CD4-positive, CD25-positive, alpha-beta regulatory T cell (primary cell): ENCODE data around the gene UBA6. TPM values are rescaled to one million over a fixed set of nuclear protein-coding genes. Genes with fewer than 3 reads are reported as not detected.

Source experiments
- ATAC-seq, 2 donors: fragments of 150-1000 bp; cut with Tn5 transposase; one replicate each; pipeline ENCODE4 v1.10.0; 2021; ENCODE audit warnings: low read depth in 2 of 2, moderate number of reproducible peaks in 2 of 2, moderate library complexity in 1 of 2
- DNase-seq, 3 donors: peaks; one replicate each; pipeline versions ENCODE4 v3.0.0 to v3.0.0-alpha.2; 2012 to 2022; ENCODE audit warnings: mixed read lengths in 1 of 3
- H3K27ac ChIP-seq: one replicate; pipeline ENCODE4 v1.7.0; 2013; ENCODE audit warnings: mild to moderate bottlenecking, low read length; ENCODE audit not compliant: insufficient read depth, poor library complexity, severe bottlenecking
- H3K27me3 ChIP-seq: one replicate; pipeline ENCODE4 v1.7.0; 2013; ENCODE audit warnings: low read length; ENCODE audit not compliant: control insufficient read depth, insufficient read depth
- H3K36me3 ChIP-seq: one replicate; pipeline ENCODE4 v1.7.0; 2013; ENCODE audit warnings: mild to moderate bottlenecking, low read length, moderate library complexity; ENCODE audit not compliant: control insufficient read depth, insufficient read depth
- H3K4me1 ChIP-seq: 2 replicates; pipeline ENCODE4 v1.7.0; 2013; ENCODE audit warnings: mild to moderate bottlenecking, low read length; ENCODE audit not compliant: insufficient read depth, control insufficient read depth, poor library complexity, severe bottlenecking
- H3K4me3 ChIP-seq: one replicate; pipeline ENCODE4 v1.7.0; 2013; ENCODE audit warnings: low read depth, mild to moderate bottlenecking, low read length, moderate library complexity
- H3K9me3 ChIP-seq, 2 experiments: 1 replicate in 1 of 2; 2 replicates in 1 of 2; pipeline ENCODE4 v1.7.0; 2013; ENCODE audit warnings: low read length in 2 of 2, mild to moderate bottlenecking in 1 of 2, moderate library complexity in 1 of 2; ENCODE audit not compliant: control insufficient read depth in 2 of 2
- H3K27ac Mint-ChIP-seq, 3 donors: one replicate each; pipeline ENCODE4 v1.8.0; 2020 to 2022; ENCODE audit warnings: mild to moderate bottlenecking in 3 of 3, mixed read lengths in 3 of 3, moderate library complexity in 2 of 3
- H3K27me3 Mint-ChIP-seq: one replicate; pipeline ENCODE4 v1.8.0; 2022; ENCODE audit warnings: mild to moderate bottlenecking, mixed read lengths
- H3K36me3 Mint-ChIP-seq: one replicate; pipeline ENCODE4 v1.8.0; 2020; ENCODE audit warnings: mixed read lengths
- H3K4me1 Mint-ChIP-seq, 4 donors: one replicate each; pipeline ENCODE4 v1.8.0; 2020 to 2022; ENCODE audit warnings: mixed read lengths in 4 of 4, mild to moderate bottlenecking in 1 of 4
- H3K4me3 Mint-ChIP-seq, 4 donors: one replicate each; pipeline ENCODE4 v1.8.0; 2020 to 2022; ENCODE audit warnings: mild to moderate bottlenecking in 4 of 4, mixed read lengths in 4 of 4, moderate library complexity in 3 of 4
- H3K9me3 Mint-ChIP-seq, 7 donors: one replicate each; pipeline ENCODE4 v1.8.0; 2020 to 2022; ENCODE audit warnings: mixed read lengths in 7 of 7, mild to moderate bottlenecking in 3 of 7, moderate library complexity in 2 of 7
- polyA plus RNA-seq, 4 donors: library from polyadenylated mRNA; unstranded; fragments of 300-500 nt; fragmentation: Illumina TruSeq; gene quantifications; one replicate each; pipeline ENCODE4 v1.2.3, GENCODE V29; 2021
- total RNA-seq: library from RNA; stranded (reverse); gene quantifications from one replicate; pipeline ENCODE4 v1.2.3, GENCODE V29; 2022

Gene UBA6
- total RNA-seq, result 64.1 TPM
- polyA plus RNA-seq, result 10 to 100 TPM; 21.6 to 32.0 (median 28.7) TPM

- ATAC-seq, result peak; percentile 97
- Histone ChIP-seq H3K4me1 (peaks cover 41% of the 10 kb centered on the region), H3K36me3 (peaks cover 3% of the 10 kb centered on the region), H3K9me3 (peaks cover 0 to 3% of the 10 kb centered on the region in 2 experiments), H3K27ac (peak within 1 kb of the TSS; percentile 82), H3K27me3 (no peaks in the 10 kb centered on the region), H3K4me3 (peak within 1 kb of the TSS; percentile 97)
- H3K4me1 Mint-ChIP-seq, result peaks cover 48 to 75% (median 58%) of the 10 kb centered on the region in 4 donors
- DNase-seq, result peak; percentile 92 to 97 (median 93)
- peak within 1 kb of the TSS; percentile 97 to 98 (median 98) for H3K4me3 Mint-ChIP-seq
- no peaks in the 10 kb centered on the region for H3K27me3 Mint-ChIP-seq
- H3K9me3 Mint-ChIP-seq, result peaks cover 0 to 10% (median 0%) of the 10 kb centered on the region in 7 donors
- peaks cover 25% of the 10 kb centered on the region for H3K36me3 Mint-ChIP-seq
- peak within 1 kb of the TSS; percentile 99 for H3K27ac Mint-ChIP-seq
Measured at GRCh38 chr4:67700738-67701516, at the start of gene UBA6. Gene UBA6 (minus strand): TSS chr4:67701155. CDS start chr4:67701119, 36 bp downstream.

- H3K4me3 Mint-ChIP-seq, result no peak overlapping the region
- no peak overlapping the region for H3K27ac Mint-ChIP-seq
- H3K36me3 Mint-ChIP-seq, result peaks cover 3% of the 10 kb centered on the region
- H3K27me3 ChIP-seq, result no peaks in the 10 kb centered on the region
- no peak for DNase-seq
- H3K27me3 Mint-ChIP-seq, result no peaks in the 10 kb centered on the region
- H3K4me1 Mint-ChIP-seq, result peaks cover 0 to 5% (median 3%) of the 10 kb centered on the region in 4 donors
- H3K36me3 ChIP-seq, result no peaks in the 10 kb centered on the region
- ATAC-seq, result no peak
- H3K9me3 ChIP-seq, result no peaks in the 10 kb centered on the region
- no peaks in the 10 kb centered on the region for H3K9me3 Mint-ChIP-seq
- H3K27ac ChIP-seq, result no peak overlapping the region
- no peaks in the 10 kb centered on the region for H3K4me1 ChIP-seq
- H3K4me3 ChIP-seq, result no peak overlapping the region
Measured at GRCh38 chr4:67750691-67751090, 49.7 kb upstream of the UBA6 start.

GRCh38 chr4:67749286-67749685, 48.3 kb upstream of the UBA6 start:
- Histone ChIP-seq H3K9me3 (no peaks in the 10 kb centered on the region), H3K4me3 (no peak overlapping the region), H3K4me1 (no peaks in the 10 kb centered on the region), H3K27ac (no peak overlapping the region), H3K27me3 (no peaks in the 10 kb centered on the region), H3K36me3 (no peaks in the 10 kb centered on the region)
- Mint-ChIP-seq H3K27me3 (no peaks in the 10 kb centered on the region), H3K4me1 (peaks cover 0 to 5% (median 3%) of the 10 kb centered on the region in 4 donors), H3K4me3 (no peak overlapping the region), H3K36me3 (peaks cover 3% of the 10 kb centered on the region), H3K9me3 (no peaks in the 10 kb centered on the region), H3K27ac (no peak overlapping the region)
- ATAC-seq, result no peak
- no peak for DNase-seq

GRCh38 chr4:67746797-67747495, 46.0 kb upstream of the UBA6 start:
- H3K4me3 Mint-ChIP-seq, result no peak overlapping the region
- no peak overlapping the region for H3K27ac Mint-ChIP-seq
- H3K27me3 Mint-ChIP-seq, result no peaks in the 10 kb centered on the region
- no peaks in the 10 kb centered on the region for H3K9me3 ChIP-seq
- H3K36me3 Mint-ChIP-seq, result peaks cover 6% of the 10 kb centered on the region
- H3K27me3 ChIP-seq, result no peaks in the 10 kb centered on the region
- no peaks in the 10 kb centered on the region for H3K4me1 ChIP-seq
- H3K27ac ChIP-seq, result no peak overlapping the region
- peaks cover 0 to 2% (median 0%) of the 10 kb centered on the region in 7 donors for H3K9me3 Mint-ChIP-seq
- H3K36me3 ChIP-seq, result no peaks in the 10 kb centered on the region
- peaks cover 0 to 5% (median 3%) of the 10 kb centered on the region in 4 donors for H3K4me1 Mint-ChIP-seq
- DNase-seq, result peak in 2 of 3 donors; percentile 36 to 59
- peak in 1 of 2 donors; percentile 34 for ATAC-seq
- no peak overlapping the region for H3K4me3 ChIP-seq

- no peak overlapping the region for H3K4me3 Mint-ChIP-seq
- H3K4me1 ChIP-seq, result no peaks in the 10 kb centered on the region
Measured at GRCh38 chr4:67744561-67745283, 43.8 kb upstream of the UBA6 start.

GRCh38 chr4:67743194-67743593, 42.2 kb upstream of the UBA6 start:
- ATAC-seq, result no peak
- Mint-ChIP-seq H3K27me3 (no peaks in the 10 kb centered on the region), H3K9me3 (peaks cover 0 to 2% (median 0%) of the 10 kb centered on the region in 7 donors), H3K27ac (no peak overlapping the region), H3K36me3 (peaks cover 9% of the 10 kb centered on the region), H3K4me3 (no peak overlapping the region), H3K4me1 (peaks cover 0 to 5% (median 3%) of the 10 kb centered on the region in 4 donors)
- Histone ChIP-seq H3K36me3 (no peaks in the 10 kb centered on the region), H3K27ac (no peak overlapping the region), H3K4me3 (no peak overlapping the region), H3K9me3 (no peaks in the 10 kb centered on the region), H3K4me1 (no peaks in the 10 kb centered on the region), H3K27me3 (no peaks in the 10 kb centered on the region)
- no peak for DNase-seq

More at GRCh38 chr4:67744561-67745283, 43.8 kb upstream of the UBA6 start:
- DNase-seq (no peak), ATAC-seq (no peak)
- Histone ChIP-seq H3K4me3 (no peak overlapping the region), H3K27me3 (no peaks in the 10 kb centered on the region), H3K9me3 (no peaks in the 10 kb centered on the region), H3K36me3 (no peaks in the 10 kb centered on the region), H3K27ac (no peak overlapping the region)
- Mint-ChIP-seq H3K27ac (no peak overlapping the region), H3K4me1 (peaks cover 0 to 5% (median 3%) of the 10 kb centered on the region in 4 donors), H3K27me3 (no peaks in the 10 kb centered on the region), H3K36me3 (peaks cover 9% of the 10 kb centered on the region), H3K9me3 (peaks cover 0 to 2% (median 0%) of the 10 kb centered on the region in 7 donors)

GRCh38 chr4:67736262-67736661, 35.3 kb upstream of the UBA6 start:
- Mint-ChIP-seq H3K4me1 (no peaks in the 10 kb centered on the region), H3K36me3 (peaks cover 14% of the 10 kb centered on the region), H3K27ac (no peak overlapping the region), H3K27me3 (no peaks in the 10 kb centered on the region), H3K9me3 (no peaks in the 10 kb centered on the region), H3K4me3 (no peak overlapping the region)
- no peak overlapping the region for H3K4me3 ChIP-seq
- DNase-seq (no peak), ATAC-seq (no peak)
- H3K9me3 ChIP-seq, result no peaks in the 10 kb centered on the region
- H3K4me1 ChIP-seq, result no peaks in the 10 kb centered on the region
- H3K27me3 ChIP-seq, result no peaks in the 10 kb centered on the region
- no peaks in the 10 kb centered on the region for H3K36me3 ChIP-seq
- no peak overlapping the region for H3K27ac ChIP-seq
